GM21529 (cell line): ENCODE data around the gene CD160.
A peak's percentile ranks its signal among the peaks of the same experiment; 100 is the strongest.
"Not testable (repeated sequence)": the region's sequence is repeated elsewhere in the genome, so short reads cannot be mapped to it uniquely, and the experiment has no call there.

Source experiments
- ATAC-seq: cut with Tn5 transposase; IDR thresholded peaks from one replicate; pipeline ENCODE4 v1.9.1; 2021; ENCODE audit not compliant: unreplicated experiment

The CD160 gene

DNA sequence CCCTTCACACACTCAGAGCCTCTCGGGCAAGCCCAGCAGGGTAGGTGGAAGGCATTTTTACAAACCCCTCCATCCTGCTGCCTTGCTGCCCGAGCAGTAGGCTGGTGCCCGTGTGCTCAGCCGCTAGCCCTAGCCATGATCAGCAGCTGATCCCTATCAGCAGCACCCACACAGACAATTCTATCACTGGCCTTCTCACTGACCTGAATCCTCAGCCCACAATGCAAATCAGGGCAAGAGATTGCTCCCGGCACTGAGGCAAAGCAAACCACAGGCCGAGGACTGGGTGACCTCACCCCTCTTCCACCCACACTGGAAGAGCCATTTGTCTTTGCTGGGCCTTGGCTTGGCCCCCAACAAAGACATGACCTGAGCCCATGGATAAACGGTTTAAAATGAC lies 11.2 kb upstream of the CD160 start:
- no peak for ATAC-seq

DNA sequence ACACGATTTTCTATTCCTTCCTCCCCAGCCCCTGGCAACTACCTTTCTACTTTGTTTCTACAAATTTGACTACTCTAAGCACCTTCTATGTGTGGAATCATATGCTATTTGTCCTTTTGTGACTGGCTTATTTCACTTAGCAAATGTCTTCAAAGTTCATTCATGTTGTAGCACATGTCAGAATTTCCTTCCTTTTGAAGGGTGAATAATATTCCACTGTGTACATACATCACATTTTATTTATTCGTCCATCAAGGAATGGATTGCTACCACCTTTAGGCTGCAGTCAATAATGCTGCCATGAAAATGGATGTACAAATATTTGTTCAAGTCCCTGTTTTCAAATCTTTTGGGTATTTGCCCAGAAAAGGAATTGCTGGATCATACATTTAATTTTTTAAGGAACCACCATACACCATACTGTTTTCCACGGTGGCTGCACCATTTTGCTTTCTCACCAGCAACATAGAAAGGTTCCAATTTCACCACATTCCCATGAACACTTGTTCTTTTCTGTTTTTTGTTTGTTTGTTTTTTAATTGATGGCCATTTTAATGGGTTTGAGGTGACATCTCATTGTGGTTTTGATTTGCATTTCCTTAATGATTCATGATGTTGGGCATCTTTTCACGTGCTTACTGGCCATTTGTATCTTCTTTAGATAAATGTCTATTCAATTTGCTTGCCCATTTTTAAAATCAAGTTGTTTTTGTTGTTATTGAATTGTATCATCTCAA lies 8.8 kb upstream of the CD160 start:
- ATAC-seq = no peak

DNA sequence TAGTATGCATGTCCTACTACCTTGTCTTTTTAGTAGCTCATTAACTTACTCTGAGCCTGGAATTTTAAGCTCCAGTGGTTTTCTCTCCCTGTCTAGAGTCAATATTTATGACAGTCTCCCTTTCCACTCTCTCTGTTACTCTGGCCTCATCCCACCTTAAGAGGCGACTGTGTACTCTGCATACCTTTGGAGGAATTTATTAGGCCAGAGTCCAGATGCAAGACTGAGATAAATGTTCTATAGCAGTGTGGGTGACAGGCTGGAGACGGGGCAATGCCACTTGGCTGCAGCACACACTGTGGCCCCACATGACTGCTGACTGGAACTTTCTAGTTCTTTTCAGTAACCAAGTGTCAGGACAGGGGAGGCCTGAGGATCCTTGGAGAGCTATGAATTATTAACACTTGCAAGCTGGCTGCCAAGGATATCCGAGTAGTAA lies 8.1 kb upstream of the CD160 start:
- ATAC-seq = no peak

DNA sequence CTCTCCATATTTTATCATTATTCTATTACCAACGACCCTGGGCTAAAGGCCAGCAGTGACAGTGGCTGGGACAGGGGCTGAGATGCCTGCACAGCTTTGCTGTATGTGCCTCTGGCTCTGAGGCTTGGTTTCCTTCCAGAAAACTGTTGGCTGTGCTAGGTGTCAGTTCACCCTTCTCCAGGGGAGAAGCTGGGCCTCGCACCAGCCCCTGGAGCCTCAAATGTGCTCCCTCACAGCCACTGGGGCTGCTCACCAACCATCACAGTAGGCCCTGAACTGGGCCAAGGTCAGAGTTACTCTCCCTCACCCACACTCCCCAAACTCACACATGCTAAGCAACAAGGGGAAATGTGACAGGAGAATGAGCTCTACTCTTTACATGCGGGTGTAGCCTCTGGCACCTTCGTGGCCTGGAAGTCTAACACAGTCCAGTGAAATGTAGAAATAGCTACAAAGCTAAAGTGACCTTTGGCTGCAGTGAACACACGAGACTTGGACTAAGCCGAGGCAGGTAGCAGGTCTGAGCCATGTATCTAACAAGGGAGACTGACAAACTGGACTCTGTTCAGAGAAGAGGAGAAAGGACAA lies 4.7 kb upstream of the CD160 start:
- no peak for ATAC-seq

DNA sequence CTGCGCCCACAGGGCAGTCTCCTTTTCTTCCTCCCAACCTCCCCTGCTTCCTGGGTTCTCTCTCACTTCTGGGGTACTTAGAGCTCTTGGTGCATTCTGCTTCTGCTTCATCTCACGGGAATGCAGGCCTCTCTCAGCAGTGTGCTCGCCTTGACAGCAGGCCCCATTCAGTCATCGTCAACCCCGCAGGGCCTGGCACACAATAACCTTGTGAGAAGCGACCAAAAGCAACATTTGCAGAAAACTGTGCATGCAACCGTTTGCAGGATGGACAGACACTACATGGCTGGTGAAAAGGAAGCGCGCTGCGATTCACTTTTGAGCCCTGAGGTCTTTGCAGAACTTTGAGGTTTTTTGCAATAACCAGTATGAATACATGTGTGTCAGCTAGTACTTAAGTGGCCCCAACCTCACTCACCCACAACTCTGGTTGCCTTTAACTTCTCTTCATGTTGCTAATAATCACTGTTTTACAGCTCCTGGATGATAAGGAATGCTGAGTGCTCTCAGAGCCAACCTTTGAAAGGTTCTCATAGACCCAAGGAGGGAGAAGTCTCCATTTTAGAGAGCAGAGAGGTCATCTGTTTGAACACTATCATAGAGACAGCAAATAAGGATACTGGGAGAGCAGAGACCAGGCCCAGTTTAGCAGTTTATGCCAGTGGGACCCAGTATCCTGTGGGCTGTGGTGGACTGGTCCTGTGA lies 2.5 kb upstream of the CD160 start:
- no peak for ATAC-seq

DNA sequence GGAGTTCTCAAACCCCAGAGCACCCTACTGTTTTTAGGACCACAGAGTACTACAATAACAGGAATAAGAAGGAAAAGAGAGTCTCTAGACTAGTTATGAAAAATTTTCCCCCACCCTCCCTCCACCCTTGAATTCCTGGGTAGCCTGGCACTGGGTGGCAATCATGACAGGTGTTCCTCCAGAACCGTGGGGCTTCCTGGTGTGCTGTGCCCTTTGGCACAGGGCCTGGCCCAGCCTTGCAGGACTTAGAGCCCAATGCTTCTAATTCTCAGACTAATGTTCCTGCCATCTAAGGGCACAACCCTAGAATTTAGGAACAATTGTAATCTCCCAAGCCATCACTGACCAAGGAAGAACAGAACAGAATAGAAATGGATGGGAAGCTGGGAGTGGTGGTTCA lies 1.5 kb upstream of the CD160 start:
- no peak for ATAC-seq

DNA sequence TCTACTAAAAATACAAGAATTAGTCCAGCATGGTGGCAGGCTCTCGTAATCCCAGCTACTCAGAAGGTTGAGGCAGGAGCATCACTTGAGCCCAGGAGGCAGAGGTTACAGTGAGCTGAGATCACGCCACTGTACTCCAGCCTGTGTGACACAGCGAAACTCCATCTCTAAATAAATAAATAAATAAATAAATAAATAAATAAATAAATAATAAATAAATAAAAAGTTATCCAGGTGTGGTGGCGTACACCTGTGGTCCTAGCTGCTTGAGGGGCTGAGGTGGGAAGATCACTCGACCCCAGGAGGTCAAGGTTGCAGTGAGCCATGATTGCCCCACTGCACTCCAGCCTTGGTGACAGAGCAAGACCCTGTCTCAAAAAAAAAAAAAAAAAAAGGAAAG lies 834 bp upstream of the CD160 start:
- not testable (repeated sequence) for ATAC-seq

DNA sequence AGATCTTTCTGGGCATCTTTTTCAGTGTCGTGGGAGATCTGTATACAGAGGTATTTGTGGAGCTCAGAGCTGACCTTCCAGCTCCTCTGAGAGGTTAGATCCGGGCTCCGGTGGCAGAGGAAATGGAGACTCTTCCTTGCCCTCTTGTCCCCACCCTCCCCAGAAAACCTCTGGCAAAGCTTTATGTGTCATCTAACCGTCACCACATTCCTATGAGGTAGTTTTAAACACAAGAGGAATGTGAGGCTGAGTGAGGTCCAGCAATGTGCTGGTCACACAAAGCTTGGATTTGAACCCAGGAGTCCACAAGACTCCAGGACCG lies 1.2 kb downstream of the CD160 start:
- no peak for ATAC-seq

DNA sequence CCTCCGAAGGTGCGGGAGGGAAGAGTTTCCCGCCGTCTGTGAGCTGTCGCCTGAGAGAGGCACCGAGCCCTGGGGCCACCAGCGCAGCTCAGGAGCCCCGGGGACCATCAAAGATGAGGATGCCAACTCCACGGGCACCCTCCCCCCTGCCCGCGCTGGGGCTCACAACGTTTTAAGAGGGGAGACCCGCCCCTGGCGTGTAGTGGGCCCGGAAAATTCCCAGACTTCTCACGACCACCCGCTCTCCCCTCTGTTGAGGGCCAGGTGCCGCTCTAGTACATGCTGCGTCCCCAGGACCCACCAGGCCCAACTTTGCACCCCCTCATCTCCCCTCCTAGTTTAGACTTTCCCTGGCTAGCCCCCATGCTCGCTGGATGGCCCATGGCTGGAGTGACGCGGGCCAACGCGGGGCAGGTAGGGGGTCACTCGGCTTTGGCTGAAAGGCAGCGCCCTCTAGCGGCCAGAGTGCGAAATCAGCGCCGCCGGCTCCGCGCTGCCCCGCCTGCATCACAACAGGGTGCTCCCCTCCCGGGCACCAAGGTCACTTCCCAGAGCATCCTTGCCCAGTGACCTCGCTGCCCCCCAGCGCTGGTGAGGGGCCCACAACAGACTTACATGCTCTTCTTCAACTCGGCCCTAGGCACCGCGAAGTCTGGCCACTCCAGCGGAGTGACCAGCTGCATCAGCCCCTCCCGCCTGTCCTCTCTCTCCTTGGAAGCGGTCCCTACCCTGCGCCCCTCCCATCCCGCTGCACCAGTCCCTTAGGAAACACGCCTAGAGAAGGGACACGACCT lies 1.8 kb downstream of the CD160 start:
- ATAC-seq = peak; percentile 68

DNA sequence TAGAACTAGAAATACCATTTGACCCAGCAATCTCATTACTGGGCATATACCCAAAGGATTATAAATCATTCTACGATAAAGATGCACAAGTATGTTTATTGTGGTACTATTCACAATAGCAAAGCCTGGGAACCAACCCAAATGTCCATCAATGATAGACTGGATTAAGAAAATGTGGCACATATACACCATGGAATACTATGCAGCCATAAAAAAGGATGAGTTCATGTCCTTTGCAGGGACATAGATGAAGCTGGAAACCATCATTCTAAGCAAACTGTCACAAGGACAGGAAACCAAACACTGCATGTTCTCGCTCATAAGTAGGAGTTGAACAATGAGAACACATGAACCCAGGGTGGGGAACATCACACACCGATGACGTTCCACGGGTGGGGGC lies 6.9 kb downstream of the CD160 start:
- ATAC-seq = not testable (repeated sequence)

DNA sequence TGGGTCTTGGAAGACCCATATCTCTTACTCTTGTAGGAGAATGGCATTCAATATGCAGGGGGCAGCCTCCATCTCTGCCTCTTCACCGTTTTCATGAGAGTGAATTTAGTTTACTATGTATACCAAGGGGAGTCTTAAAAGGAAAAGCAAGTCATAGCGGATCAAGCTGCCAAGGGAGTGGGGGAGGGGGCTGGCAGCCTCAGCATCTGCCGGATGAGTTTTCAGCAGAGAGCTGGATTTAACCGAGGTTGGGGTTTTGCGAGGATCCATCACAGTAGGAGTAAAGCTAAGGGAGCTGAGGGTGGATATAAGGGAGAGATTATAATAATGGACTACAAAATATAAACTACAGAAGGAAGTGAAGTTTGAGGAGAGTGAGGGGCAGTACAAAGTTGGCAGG lies 9.9 kb downstream of the CD160 start:
- ATAC-seq = no peak

DNA sequence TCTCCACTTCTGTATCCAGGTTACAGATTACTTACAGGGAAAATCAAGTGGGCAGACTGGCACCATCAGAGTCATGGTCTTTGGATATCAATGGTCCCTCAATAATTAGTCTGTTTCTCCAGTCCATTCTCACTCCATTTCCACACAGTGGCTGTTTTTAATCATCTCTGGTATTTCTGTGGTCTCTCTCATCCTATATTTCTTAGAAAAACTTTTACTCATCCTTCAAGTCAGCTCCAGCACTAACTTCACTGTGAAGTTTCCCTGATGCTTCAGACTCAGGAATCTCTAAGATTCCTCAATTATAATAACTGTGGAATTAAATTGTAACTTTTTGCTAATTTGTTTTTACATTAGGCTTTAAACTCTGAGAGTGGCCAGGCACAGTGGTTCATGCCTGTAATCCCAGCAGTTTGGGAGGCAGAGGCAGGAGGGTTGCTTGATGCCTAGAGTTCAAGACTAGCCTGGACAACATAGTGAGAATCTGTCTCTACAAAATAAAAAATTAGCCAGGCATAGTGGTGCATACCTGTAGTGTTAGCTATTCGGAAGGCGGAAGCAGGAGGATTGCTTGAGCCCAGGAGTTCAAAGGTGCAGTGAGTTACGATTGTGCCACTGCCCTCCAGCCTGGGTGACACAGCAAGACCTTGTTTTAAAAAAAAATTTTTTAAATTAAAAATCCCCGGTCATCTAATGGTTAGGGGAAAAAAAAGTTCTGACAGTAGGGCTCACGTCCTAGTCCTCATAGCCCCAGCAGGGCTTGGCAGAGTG lies 10.6 kb downstream of the CD160 start:
- ATAC-seq = no peak

DNA sequence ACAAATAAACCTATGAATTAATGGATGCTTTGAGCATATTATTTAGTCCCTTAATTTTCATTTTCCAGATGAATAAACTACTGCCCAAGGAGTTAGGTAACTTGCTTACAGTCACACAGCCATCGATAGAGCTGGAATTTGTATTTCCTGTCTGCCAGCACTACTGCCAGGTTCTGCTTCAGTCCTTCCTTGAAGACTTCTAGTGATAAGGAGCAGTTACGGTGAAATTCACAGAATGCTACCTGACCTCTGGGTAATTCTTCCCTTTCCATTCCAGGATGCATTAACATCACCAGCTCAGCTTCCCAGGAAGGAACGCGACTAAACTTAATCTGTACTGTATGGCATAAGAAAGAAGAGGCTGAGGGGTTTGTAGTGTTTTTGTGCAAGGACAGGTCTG lies 11.2 kb downstream of the CD160 start:
- ATAC-seq = no peak

DNA sequence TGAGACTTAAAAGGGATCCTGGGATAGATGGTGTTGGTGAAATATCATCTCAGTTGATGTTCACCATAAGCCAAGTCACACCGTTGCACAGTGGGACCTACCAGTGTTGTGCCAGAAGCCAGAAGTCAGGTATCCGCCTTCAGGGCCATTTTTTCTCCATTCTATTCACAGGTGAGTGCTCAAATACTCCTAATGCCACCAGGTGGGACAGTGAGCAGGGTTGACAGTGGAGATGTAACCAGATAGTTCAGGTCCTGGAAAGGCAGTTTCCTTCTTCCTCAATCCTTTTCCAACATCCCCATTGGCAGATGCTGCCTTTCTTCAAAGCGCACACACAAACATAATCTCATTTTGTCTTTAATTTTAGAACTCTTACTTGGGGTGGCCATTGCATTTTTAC lies 11.6 kb downstream of the CD160 start:
- no peak for ATAC-seq

DNA sequence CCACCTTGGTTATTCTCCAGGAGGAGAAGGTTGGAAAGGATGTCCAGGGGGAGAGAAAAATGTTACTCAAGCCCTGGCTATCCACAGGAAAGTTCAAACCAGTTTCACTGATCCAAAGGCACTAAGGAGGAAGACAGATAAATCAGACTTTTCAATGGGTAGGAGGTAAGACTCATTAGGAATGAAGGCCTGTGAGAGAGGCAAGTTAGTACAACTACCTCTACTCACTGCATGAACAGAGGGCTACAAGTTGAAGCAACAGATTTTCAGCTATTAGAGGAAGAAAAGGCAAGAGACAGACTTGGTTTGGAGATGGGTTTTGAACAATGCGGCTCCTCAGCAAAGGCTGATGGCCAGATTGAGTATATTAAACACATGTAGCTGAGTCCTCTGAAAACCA lies 16.9 kb downstream of the CD160 start:
- ATAC-seq = no peak

DNA sequence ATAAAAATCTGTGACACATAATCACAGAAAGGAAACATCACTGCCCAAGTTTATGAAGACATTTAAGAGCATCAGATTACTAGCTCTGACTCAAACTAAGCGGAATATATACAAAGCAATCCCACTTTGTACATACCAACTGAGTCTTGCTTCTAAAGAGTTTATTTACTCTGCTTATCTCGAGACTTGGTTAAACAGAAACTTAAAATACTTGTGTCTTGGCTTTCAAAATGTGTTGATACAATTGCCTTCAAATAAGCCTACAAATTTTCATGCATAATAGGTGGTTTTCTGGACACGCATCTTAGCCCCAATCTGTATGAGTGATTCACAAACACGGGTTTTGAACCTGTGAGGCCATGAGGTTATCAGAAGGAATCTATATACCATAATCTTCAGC lies 21.0 kb downstream of the CD160 start:
- ATAC-seq = no peak

DNA sequence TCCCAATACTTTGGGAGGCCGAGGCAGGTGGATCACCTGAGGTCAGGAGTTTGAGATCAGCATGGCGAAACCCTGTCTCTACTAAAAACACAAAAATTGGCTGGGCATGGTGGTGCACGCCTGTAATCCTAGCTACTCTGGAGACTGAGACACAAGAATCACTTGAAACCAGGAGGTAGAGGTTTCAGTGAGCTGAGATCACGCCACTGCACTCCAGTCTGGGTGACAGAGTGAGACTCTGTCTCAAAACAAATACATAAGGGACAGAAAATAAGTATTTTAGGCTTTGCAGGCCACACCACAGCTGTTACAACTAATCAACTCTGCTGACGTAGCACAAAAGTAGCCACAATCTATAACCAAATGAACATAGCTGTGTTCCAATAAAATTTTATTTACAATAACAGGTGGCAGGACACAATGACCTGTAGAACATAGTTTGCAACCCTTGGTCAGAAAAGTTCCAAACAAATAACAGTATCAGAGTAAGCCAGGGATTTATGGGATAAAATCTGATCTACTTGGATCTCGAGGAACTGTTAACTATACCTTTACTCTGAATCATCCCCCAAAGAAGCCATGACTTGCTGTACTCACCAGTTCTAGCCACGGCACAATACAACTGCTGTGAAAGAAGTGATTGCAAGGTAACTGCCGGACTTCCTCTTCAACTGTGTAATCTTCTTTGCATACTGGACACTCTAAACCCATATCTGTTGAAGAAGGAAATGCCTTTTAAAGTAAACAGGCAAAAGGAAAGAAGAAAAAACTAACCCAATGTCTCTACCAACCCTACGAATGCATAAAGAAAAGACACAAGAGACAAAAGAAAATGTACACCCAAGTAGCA lies 28.3 kb downstream of the CD160 start:
- ATAC-seq = no peak

DNA sequence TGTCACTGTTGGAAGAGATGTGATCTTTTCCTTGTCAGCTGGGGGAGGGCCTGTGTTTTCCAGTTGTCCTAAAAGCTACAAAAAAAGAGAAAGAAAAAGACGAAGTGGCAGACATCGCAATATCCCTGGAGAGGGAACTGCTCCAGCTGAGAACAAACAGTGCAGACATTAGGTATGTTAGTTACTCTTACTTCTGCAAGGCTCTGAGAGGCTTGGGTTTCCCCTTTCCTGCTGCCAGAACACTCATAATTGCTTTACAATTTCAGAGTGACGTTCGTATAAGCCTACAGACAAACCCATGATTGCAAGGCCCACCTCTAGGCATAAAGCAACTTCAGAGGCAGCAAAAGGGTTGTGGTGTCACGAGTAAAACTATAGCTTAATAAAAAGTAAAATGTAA lies 31.1 kb downstream of the CD160 start:
- ATAC-seq = no peak

DNA sequence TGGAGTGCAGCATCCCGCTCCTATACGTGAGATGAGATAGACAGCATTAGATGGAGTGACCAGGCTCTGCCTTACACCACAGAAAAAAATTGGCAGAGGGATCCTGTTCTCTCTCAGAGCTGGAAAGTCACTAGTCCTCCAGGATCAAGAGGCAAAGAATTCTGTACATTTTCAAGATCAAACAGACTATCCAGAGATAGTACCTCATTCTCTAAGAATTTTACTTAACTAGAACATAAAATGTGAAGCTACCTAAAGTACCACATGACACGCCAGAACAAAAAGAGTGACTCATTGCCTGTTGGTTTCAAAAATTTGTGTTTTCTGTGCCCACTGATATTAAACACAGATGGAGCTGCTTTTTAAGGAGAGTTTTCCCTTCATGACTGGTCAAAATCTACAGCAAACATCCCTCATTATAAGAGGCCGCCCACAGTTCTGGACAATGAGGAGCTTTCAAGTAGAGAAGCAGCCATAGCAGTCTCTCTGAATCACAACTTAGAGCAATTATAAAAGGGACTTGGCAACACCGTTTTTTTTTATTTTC lies 32.3 kb downstream of the CD160 start:
- ATAC-seq = no peak

DNA sequence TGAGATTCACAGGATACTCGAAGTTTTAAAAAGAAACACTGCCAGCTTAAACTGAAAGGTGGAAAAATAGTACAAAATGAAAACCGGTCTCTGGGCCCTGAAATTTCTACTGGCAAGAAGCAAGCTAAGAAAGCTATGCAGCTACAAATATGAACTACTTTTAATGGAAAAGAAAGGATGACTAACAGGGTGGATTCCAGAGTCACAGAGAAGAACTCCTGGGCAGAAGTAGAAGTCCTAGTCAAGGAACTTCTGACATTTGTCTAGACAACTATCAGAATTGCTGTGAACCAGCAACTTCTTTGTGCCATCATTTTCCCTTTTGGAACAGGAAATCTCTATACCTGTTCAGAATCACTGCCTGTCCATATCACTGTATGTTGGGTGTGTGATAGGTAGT lies 38.1 kb downstream of the CD160 start:
- no peak for ATAC-seq
